DOHH2 (cell line): Measurements from ENCODE around the gene GLIS2.

ENCODE experiments used
- CTCF ChIP-seq: fragments of 200-600 bp; sonication (generic); IDR thresholded peaks from one replicate; pipeline ENCODE4 v1.5.1; 2014; ENCODE audit warnings: antibody characterized with exemption, mild to moderate bottlenecking, low read depth, low read length; ENCODE audit not compliant: poor library complexity, severe bottlenecking
- EZH2phosphoT487 ChIP-seq: fragments of 200-600 bp; sonication (generic); IDR thresholded peaks from 2 replicates; pipeline ENCODE4 v1.6.1; 2017; ENCODE audit warnings: borderline replicate concordance, mild to moderate bottlenecking, antibody characterized with exemption, low read length, moderate library complexity, mixed read lengths

- TF ChIP-seq EZH2phosphoT487 = no peak
- peak; percentile 5 for TF ChIP-seq CTCF
Observed at GRCh38 chr16:4272114-4272956, 43.5 kb upstream of the GLIS2 start.
